ENCODE results near the gene GRIK3.

Gene GRIK3

GRCh38 chr1:37016121-37016520 lies 18.2 kb downstream of the GRIK3 start:
- DNase-seq (ENCODE audit: low spot score) (no peak), FAIRE-seq (no peak)

- DNase-seq (ENCODE audit: low spot score) (no peak), FAIRE-seq (no peak)
These were observed 18.6 kb downstream of the GRIK3 start for GRCh38 chr1:37015713-37016112.

GRCh38 chr1:37012226-37012625 lies 22.1 kb downstream of the GRIK3 start:
- FAIRE-seq: no peak
- no peak for DNase-seq (ENCODE audit: low spot score)

GRCh38 chr1:37010011-37010410 lies 24.3 kb downstream of the GRIK3 start:
- DNase-seq (ENCODE audit: low spot score): no peak
- no peak for FAIRE-seq

GRCh38 chr1:37009521-37009920 lies 24.8 kb downstream of the GRIK3 start:
- FAIRE-seq (no peak), DNase-seq (ENCODE audit: low spot score) (no peak)

- DNase-seq (ENCODE audit: low spot score) (no peak), FAIRE-seq (no peak)
These were observed 28.0 kb downstream of the GRIK3 start for GRCh38 chr1:37006132-37006868.

GRCh38 chr1:37002898-37003297 lies 31.4 kb downstream of the GRIK3 start:
- DNase-seq (ENCODE audit: low spot score) (no peak), FAIRE-seq (no peak)

GRCh38 chr1:37001703-37002102 lies 32.6 kb downstream of the GRIK3 start:
- FAIRE-seq: no peak

GRCh38 chr1:36996106-36996505 lies 38.2 kb downstream of the GRIK3 start:
- DNase-seq (ENCODE audit: low spot score): no peak
- FAIRE-seq: no peak

More at GRCh38 chr1:37001703-37002102, 32.6 kb downstream of the GRIK3 start:
- DNase-seq (ENCODE audit: low spot score): no peak

GRCh38 chr1:36994868-36995267 lies 39.4 kb downstream of the GRIK3 start:
- FAIRE-seq (no peak), DNase-seq (ENCODE audit: low spot score) (no peak)

GRCh38 chr1:36994294-36994693 lies 40.0 kb downstream of the GRIK3 start:
- DNase-seq (ENCODE audit: low spot score): no peak
- FAIRE-seq: no peak

- DNase-seq (ENCODE audit: low spot score) (no peak), FAIRE-seq (no peak)
These were observed 42.0 kb downstream of the GRIK3 start for GRCh38 chr1:36992139-36992943.

- DNase-seq (ENCODE audit: low spot score) (no peak), FAIRE-seq (no peak)
These were observed 42.8 kb downstream of the GRIK3 start for GRCh38 chr1:36991551-36991950.

GRCh38 chr1:36990928-36991327 lies 43.4 kb downstream of the GRIK3 start:
- no peak for DNase-seq (ENCODE audit: low spot score)
- FAIRE-seq: no peak

- FAIRE-seq: no peak
- DNase-seq (ENCODE audit: low spot score): no peak
These were observed 45.1 kb downstream of the GRIK3 start for GRCh38 chr1:36989241-36989640.

- no peak for FAIRE-seq
- DNase-seq (ENCODE audit: low spot score): no peak
These were observed 45.5 kb downstream of the GRIK3 start for GRCh38 chr1:36988741-36989193.

- FAIRE-seq (no peak), DNase-seq (ENCODE audit: low spot score) (no peak)
These were observed 46.0 kb downstream of the GRIK3 start for GRCh38 chr1:36988321-36988720.

GRCh38 chr1:36987276-36987675 lies 47.0 kb downstream of the GRIK3 start:
- FAIRE-seq (no peak), DNase-seq (ENCODE audit: low spot score) (no peak)

- no peak for FAIRE-seq
These were observed 47.9 kb downstream of the GRIK3 start for GRCh38 chr1:36986241-36986985.

GRCh38 chr1:36984675-36985074 lies 49.6 kb downstream of the GRIK3 start:
- FAIRE-seq (no peak), DNase-seq (ENCODE audit: low spot score) (no peak)

More at GRCh38 chr1:36986241-36986985, 47.9 kb downstream of the GRIK3 start:
- DNase-seq (ENCODE audit: low spot score): no peak

GRCh38 chr1:36984026-36984425 lies 50.3 kb downstream of the GRIK3 start:
- no peak for DNase-seq (ENCODE audit: low spot score)
- FAIRE-seq: no peak

GRCh38 chr1:36982709-36983108 lies 51.6 kb downstream of the GRIK3 start:
- FAIRE-seq: no peak
- DNase-seq (ENCODE audit: low spot score): no peak
